A204.1 (cell line): ENCODE measurements around the gene ERAL1.
A peak's percentile ranks its signal among the peaks of the same experiment; 100 is the strongest.
"Not testable (repeated sequence)": the region's sequence is repeated elsewhere in the genome, so short reads cannot be mapped to it uniquely, and the experiment has no call there.

ENCODE experiments used
- FAIRE-seq: peaks from 2 replicates; lab custom pipeline; 2012; peaks lifted over from hg19 to GRCh38; lab: Jason Lieb, UNC

Gene ERAL1

GRCh38 chr17:28854457-28855335, at the start of gene ERAL1:
ERAL1 (plus strand) TSS chr17:28855016; CDS start chr17:28855035, 19 bp downstream.
- peak; percentile 86 for FAIRE-seq

- no peak for FAIRE-seq
Observed at GRCh38 chr17:28807925-28808634, 46.7 kb upstream of the ERAL1 start.

- no peak for FAIRE-seq
Observed at GRCh38 chr17:28810437-28810836, 44.4 kb upstream of the ERAL1 start.

GRCh38 chr17:28811651-28812090, 43.1 kb upstream of the ERAL1 start:
- FAIRE-seq = no peak

- no peak for FAIRE-seq
Observed at GRCh38 chr17:28812091-28812747, 42.6 kb upstream of the ERAL1 start.

GRCh38 chr17:28812748-28813377, 42.0 kb upstream of the ERAL1 start:
- no peak for FAIRE-seq

- no peak for FAIRE-seq
Observed at GRCh38 chr17:28816540-28816939, 38.3 kb upstream of the ERAL1 start.

GRCh38 chr17:28818819-28819221, 36.0 kb upstream of the ERAL1 start:
- FAIRE-seq = no peak

- no peak for FAIRE-seq
Observed at GRCh38 chr17:28819582-28819981, 35.2 kb upstream of the ERAL1 start.

GRCh38 chr17:28827672-28828071, 27.1 kb upstream of the ERAL1 start:
- FAIRE-seq = no peak

GRCh38 chr17:28828294-28829040, 26.3 kb upstream of the ERAL1 start:
- no peak for FAIRE-seq

GRCh38 chr17:28834420-28834819, 20.4 kb upstream of the ERAL1 start:
- no peak for FAIRE-seq

GRCh38 chr17:28836541-28836940, 18.3 kb upstream of the ERAL1 start:
- FAIRE-seq = not testable (repeated sequence)

- FAIRE-seq = no peak
Observed at GRCh38 chr17:28839221-28839620, 15.6 kb upstream of the ERAL1 start.

- FAIRE-seq = no peak
Observed at GRCh38 chr17:28841901-28842281, 12.9 kb upstream of the ERAL1 start.

GRCh38 chr17:28842282-28843012, 12.4 kb upstream of the ERAL1 start, which contains the start of gene FAM222B:
FAM222B (minus strand) TSS chr17:28842790; CDS start chr17:28766667, 76,123 bp downstream.
- no peak for FAIRE-seq

GRCh38 chr17:28843816-28844148, 11.0 kb upstream of the ERAL1 start:
- peak; percentile 85 for FAIRE-seq

- no peak for FAIRE-seq
Observed at GRCh38 chr17:28846231-28846630, 8.6 kb upstream of the ERAL1 start.

GRCh38 chr17:28846699-28847098, 8.1 kb upstream of the ERAL1 start:
- not testable (repeated sequence) for FAIRE-seq

GRCh38 chr17:28848667-28849066, 6.1 kb upstream of the ERAL1 start:
- not testable (repeated sequence) for FAIRE-seq

GRCh38 chr17:28849281-28849680, 5.5 kb upstream of the ERAL1 start:
- FAIRE-seq = no peak
